Measurements from ENCODE around the gene CBLN1. TPM values are rescaled to one million over a fixed set of nuclear protein-coding genes. Genes with fewer than 3 reads are reported as not detected.

Gene CBLN1
- total and polyA plus RNA-seq, 2 experiments from 2014 or later = 0.07 TPM; not detected in 1

DNA sequence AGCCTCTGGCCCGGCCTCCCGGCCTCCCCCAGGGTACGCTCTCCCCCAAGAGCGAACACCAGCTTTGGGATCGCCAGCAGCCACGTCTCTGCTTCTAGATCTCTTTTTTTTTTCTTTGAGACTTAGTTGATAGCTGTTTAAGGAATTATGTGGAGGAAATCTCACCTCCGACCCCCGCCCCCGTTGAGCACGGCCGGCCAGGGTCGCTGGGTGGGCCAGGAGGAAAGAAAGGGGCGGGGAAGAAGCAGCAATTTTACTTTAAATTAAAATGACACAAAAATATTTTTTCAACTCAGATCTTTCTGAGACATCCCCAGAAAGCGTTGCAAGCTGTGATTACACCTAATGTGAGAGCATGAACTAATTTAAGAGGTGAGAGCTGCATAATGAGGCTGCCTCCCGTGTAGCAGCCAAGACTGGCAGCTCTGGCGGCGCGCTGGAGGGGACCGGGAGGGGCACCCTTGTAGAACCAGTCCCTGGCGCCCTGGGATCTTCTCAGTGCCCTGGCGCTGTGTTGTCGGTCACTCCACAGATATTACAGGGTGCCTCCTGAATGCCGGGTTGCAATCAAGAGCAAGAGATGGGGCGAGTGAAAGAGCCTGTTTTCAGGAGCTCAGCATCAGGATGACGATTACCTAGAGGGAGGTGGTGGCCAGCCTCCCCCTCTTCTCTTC, 1.9 kb upstream of the CBLN1 start:
- H3K27ac ChIP-seq = no peak overlapping the region
- H4K20me1 ChIP-seq (ENCODE audit: insufficient read depth, poor library complexity, severe bottlenecking) = no peaks in the 10 kb centered on the region
- DNase-seq (ENCODE audit: low spot score) = no peak
- TF ChIP-seq EZH2phosphoT487 (IDR thresholded peaks at IDR 0.05; ENCODE audit: low read depth, severe bottlenecking, unreplicated experiment) (no peak), EZH2 (IDR thresholded peaks at IDR 0.05; ENCODE audit: borderline replicate concordance) (no peak)
- TF ChIP-seq, protein P1, sequence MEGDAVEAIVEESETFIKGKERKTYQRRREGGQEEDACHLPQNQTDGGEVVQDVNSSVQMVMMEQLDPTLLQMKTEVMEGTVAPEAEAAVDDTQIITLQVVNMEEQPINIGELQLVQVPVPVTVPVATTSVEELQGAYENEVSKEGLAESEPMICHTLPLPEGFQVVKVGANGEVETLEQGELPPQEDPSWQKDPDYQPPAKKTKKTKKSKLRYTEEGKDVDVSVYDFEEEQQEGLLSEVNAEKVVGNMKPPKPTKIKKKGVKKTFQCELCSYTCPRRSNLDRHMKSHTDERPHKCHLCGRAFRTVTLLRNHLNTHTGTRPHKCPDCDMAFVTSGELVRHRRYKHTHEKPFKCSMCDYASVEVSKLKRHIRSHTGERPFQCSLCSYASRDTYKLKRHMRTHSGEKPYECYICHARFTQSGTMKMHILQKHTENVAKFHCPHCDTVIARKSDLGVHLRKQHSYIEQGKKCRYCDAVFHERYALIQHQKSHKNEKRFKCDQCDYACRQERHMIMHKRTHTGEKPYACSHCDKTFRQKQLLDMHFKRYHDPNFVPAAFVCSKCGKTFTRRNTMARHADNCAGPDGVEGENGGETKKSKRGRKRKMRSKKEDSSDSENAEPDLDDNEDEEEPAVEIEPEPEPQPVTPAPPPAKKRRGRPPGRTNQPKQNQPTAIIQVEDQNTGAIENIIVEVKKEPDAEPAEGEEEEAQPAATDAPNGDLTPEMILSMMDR (IDR thresholded peaks at IDR 0.05; ENCODE audit: poor library complexity) = no peak
- H3K4me2 ChIP-seq = peak overlapping the region; percentile 94
- H3K79me2 ChIP-seq = no peaks in the 10 kb centered on the region
- H3K9me3 ChIP-seq (ENCODE audit: low read depth) = no peaks in the 10 kb centered on the region
- peaks cover 88% of the 10 kb centered on the region for H3K27me3 ChIP-seq
- H3K36me3 ChIP-seq (replicated peaks; ENCODE audit: insufficient read depth, low read depth) = no peaks in the 10 kb centered on the region
- 7% methylated on average over 24 of the region's 25 CpGs for WGBS (ENCODE audit: low lambda C conversion rate, missing lambda C conversion rate)
- H3K9me2 ChIP-seq (replicated peaks; ENCODE audit: insufficient read depth) = no peaks in the 10 kb centered on the region
- no peak overlapping the region for H3K4me3 ChIP-seq
- peaks cover 10% of the 10 kb centered on the region for H3K4me1 ChIP-seq (ENCODE audit: insufficient read depth)
- no peak overlapping the region for H2AFZ ChIP-seq

DNA sequence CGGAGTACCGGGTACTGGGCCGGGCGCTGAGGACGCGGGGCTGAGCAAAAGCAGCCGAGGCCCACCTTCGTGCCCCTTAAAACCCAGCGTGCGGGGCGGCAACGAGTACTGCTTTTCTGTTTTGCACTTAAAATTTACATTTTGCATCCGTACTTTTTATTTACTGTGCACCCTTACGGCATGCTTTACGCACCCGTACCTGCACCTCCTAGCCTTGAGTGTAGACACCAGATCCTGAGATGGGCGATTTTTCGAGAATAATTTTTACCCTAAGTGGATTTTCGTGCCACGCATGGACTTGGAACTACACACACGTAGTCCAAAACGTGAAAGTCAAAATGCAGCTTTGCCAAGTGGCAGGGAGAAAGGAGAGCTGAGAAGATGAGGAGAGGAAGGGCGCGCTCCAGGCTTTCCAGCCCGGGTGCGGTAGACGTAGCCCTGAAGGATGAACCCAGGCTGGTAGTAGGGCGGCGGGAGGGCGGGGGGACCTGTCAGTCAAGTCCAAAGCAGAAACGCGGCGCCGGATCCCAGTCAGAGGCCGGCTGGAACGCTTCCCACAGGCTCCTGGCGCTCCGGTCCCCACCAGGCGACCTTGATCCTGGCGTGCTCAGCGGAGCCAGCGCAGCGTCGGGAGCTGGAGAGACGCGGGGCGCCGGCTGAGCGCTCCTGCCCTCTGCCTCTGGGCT, 1.2 kb upstream of the CBLN1 start:
- peak overlapping the region; percentile 89 for H2AFZ ChIP-seq
- 1% methylated on average over 41 of the region's 49 CpGs for WGBS (ENCODE audit: low lambda C conversion rate, missing lambda C conversion rate)

GRCh38 chr16:49281843-49282642, 405 bp upstream of the CBLN1 start:
- Histone ChIP-seq H3K4me2 (peak overlapping the region; percentile 94), H3K27me3 (peaks cover 90% of the 10 kb centered on the region), H3K4me1 (ENCODE audit: insufficient read depth) (peaks cover 10% of the 10 kb centered on the region), H2AFZ (peak overlapping the region; percentile 89), H3K79me2 (no peaks in the 10 kb centered on the region), H3K9me2 (replicated peaks; ENCODE audit: insufficient read depth) (no peaks in the 10 kb centered on the region), H3K27ac (no peak overlapping the region), H3K36me3 (replicated peaks; ENCODE audit: insufficient read depth, low read depth) (no peaks in the 10 kb centered on the region), H4K20me1 (ENCODE audit: insufficient read depth, poor library complexity, severe bottlenecking) (no peaks in the 10 kb centered on the region), H3K4me3 (peak overlapping the region; percentile 67), H3K9me3 (ENCODE audit: low read depth) (no peaks in the 10 kb centered on the region)
- 2% methylated on average over 56 of the region's 124 CpGs for WGBS (ENCODE audit: low lambda C conversion rate, missing lambda C conversion rate)
- DNase-seq (ENCODE audit: low spot score) = peak; percentile 95
- no peak for TF ChIP-seq EZH2 (IDR thresholded peaks at IDR 0.05; ENCODE audit: borderline replicate concordance)
- TF ChIP-seq, protein P1 (IDR thresholded peaks at IDR 0.05; ENCODE audit: poor library complexity) = peak; percentile 38
- TF ChIP-seq EZH2phosphoT487 (IDR thresholded peaks at IDR 0.05; ENCODE audit: low read depth, severe bottlenecking, unreplicated experiment) = no peak

More for the DNA sequence above, 1.2 kb upstream of the CBLN1 start:
- Histone ChIP-seq H3K9me3 (ENCODE audit: low read depth) (no peaks in the 10 kb centered on the region), H3K79me2 (no peaks in the 10 kb centered on the region), H4K20me1 (ENCODE audit: insufficient read depth, poor library complexity, severe bottlenecking) (no peaks in the 10 kb centered on the region), H3K4me1 (ENCODE audit: insufficient read depth) (peaks cover 10% of the 10 kb centered on the region), H3K9me2 (replicated peaks; ENCODE audit: insufficient read depth) (no peaks in the 10 kb centered on the region), H3K36me3 (replicated peaks; ENCODE audit: insufficient read depth, low read depth) (no peaks in the 10 kb centered on the region), H3K27ac (no peak overlapping the region), H3K4me2 (peak overlapping the region; percentile 94), H3K4me3 (no peak overlapping the region), H3K27me3 (peaks cover 89% of the 10 kb centered on the region)
- DNase-seq (ENCODE audit: low spot score) = peak; percentile 38
- TF ChIP-seq, protein P1 (IDR thresholded peaks at IDR 0.05; ENCODE audit: poor library complexity) = no peak
- TF ChIP-seq EZH2 (IDR thresholded peaks at IDR 0.05; ENCODE audit: borderline replicate concordance) = peak; percentile 33
